Peyer's patch (tissue), 4 donors: Measurements from ENCODE around the gene LRSAM1.

Source experiments
- POLR2A ChIP-seq, 2 donors: fragments of 450-650 bp; IDR thresholded peaks; one replicate each; pipeline ENCODE4 v1.5.1; 2017; ENCODE audit warnings: antibody characterized with exemption in 2 of 2, mild to moderate bottlenecking in 2 of 2, moderate library complexity in 2 of 2
- TF ChIP-seq, protein P1 (sequence below), 6 experiments: fragments of 450-650 bp in 4 of 6; fragments of 200-600 bp in 2 of 6; sonication (generic) in 1 of 6; IDR thresholded peaks; one replicate each; pipeline ENCODE4 v1.5.1; 2017 to 2019; ENCODE audit warnings: antibody characterized with exemption in 6 of 6, mild to moderate bottlenecking in 3 of 6, moderate library complexity in 1 of 6

DNA sequence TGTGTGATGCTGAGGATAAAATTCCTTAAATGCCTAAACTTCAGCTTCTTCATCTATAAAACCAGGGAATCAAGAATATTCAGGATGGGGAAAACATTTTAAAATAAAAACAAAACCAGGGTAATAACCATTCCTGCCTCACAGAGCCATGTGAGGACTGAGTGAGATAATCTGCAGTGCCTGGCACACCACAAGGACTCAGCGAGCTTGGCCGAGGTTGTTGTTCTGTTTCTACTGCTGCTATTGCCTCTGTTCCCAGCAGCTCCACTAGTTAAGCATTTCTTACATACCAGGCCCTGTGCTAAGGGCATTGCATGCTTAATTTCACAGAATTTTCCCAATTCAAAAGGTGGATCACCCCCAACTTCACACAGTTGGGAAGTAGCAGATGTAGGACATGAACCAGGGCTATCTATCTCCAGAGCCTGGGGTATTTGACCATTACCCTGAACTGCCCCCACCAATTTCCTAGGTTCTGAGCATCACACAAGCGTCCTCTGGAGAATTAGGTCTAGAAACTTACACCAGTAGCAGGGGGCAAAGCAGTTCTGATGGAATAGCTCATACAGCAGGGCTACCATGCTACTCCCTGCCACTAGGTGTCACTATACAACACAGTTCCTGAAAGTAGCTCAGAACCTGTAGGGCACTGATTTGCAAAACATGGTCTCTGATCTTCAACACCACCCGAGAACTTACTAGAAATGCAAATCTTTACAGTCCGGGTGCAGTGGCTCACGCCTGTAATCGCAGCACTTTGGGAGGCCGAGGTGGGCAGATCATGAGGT is 74.3 kb downstream of the LRSAM1 start:
- TF ChIP-seq, protein P1, sequence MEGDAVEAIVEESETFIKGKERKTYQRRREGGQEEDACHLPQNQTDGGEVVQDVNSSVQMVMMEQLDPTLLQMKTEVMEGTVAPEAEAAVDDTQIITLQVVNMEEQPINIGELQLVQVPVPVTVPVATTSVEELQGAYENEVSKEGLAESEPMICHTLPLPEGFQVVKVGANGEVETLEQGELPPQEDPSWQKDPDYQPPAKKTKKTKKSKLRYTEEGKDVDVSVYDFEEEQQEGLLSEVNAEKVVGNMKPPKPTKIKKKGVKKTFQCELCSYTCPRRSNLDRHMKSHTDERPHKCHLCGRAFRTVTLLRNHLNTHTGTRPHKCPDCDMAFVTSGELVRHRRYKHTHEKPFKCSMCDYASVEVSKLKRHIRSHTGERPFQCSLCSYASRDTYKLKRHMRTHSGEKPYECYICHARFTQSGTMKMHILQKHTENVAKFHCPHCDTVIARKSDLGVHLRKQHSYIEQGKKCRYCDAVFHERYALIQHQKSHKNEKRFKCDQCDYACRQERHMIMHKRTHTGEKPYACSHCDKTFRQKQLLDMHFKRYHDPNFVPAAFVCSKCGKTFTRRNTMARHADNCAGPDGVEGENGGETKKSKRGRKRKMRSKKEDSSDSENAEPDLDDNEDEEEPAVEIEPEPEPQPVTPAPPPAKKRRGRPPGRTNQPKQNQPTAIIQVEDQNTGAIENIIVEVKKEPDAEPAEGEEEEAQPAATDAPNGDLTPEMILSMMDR (IDR thresholded peaks at IDR 0.05) = peak in 4 of 6 experiments; percentile 40 to 71 (median 66)
- no peak for TF ChIP-seq POLR2A (IDR thresholded peaks at IDR 0.05)
